Left ventricle myocardium inferior (tissue), 1 donor: Measurements from ENCODE around the gene TTC39C. TPM values are rescaled to one million over a fixed set of nuclear protein-coding genes. Genes with fewer than 3 reads are reported as not detected.

Experiments used
- DNase-seq: peaks from one replicate; pipeline ENCODE4 v3.0.0-alpha.2; 2020
- H3K27ac ChIP-seq: fragments of 200-600 bp; replicated peaks from 2 replicates; pipeline ENCODE4 v1.8.0; 2021
- H3K27me3 ChIP-seq: fragments of 200-600 bp; 2 replicates; pipeline ENCODE4 v1.8.0; 2021; ENCODE audit warnings: low read depth
- H3K36me3 ChIP-seq: fragments of 200-600 bp; 2 replicates; pipeline ENCODE4 v1.8.0; 2021
- H3K4me1 ChIP-seq: fragments of 200-600 bp; 2 replicates; pipeline ENCODE4 v1.8.0; 2021
- H3K4me3 ChIP-seq: fragments of 200-600 bp; 2 replicates; pipeline ENCODE4 v1.8.0; 2021; ENCODE audit warnings: mild to moderate bottlenecking, moderate library complexity
- H3K9me3 ChIP-seq: fragments of 200-600 bp; replicated peaks from 2 replicates; pipeline ENCODE4 v1.8.0; 2021
- intact Hi-C: fragments of 100-400 bp; cut with micrococcal nuclease; formaldehyde crosslinking; loops from one replicate; pipeline ENCODE4 v1.11.0; 2022
- total RNA-seq: library from RNA; stranded (reverse); fragmentation: NEBNext Ultra II Directional; extraction: Animal tissue kit (Norgen Biotek cat#: 25700); gene quantifications from one replicate; pipeline ENCODE4 v1.2.1, GENCODE V29; 2021
- TF ChIP-seq, protein P1 (sequence below): fragments of 200-600 bp; IDR thresholded peaks from 2 replicates; pipeline ENCODE4 v1.8.0; 2021; ENCODE audit warnings: antibody characterized with exemption, mild to moderate bottlenecking, borderline replicate concordance
- donor health status: DM: no; HTN: yes; CAD: no; lungs with severe emphysema.

TTC39C gene
- total RNA-seq, 1 donor from 2014 or later: 4.6 TPM

GRCh38 chr18:24121625-24122024 is 107.1 kb downstream of the TTC39C start:
- Histone ChIP-seq H3K9me3 (no peaks in the 10 kb centered on the region), H3K4me1 (no peaks in the 10 kb centered on the region), H3K4me3 (no peak overlapping the region), H3K36me3 (no peaks in the 10 kb centered on the region), H3K27me3 (no peaks in the 10 kb centered on the region), H3K27ac (no peak overlapping the region)
- TF ChIP-seq, protein P1, sequence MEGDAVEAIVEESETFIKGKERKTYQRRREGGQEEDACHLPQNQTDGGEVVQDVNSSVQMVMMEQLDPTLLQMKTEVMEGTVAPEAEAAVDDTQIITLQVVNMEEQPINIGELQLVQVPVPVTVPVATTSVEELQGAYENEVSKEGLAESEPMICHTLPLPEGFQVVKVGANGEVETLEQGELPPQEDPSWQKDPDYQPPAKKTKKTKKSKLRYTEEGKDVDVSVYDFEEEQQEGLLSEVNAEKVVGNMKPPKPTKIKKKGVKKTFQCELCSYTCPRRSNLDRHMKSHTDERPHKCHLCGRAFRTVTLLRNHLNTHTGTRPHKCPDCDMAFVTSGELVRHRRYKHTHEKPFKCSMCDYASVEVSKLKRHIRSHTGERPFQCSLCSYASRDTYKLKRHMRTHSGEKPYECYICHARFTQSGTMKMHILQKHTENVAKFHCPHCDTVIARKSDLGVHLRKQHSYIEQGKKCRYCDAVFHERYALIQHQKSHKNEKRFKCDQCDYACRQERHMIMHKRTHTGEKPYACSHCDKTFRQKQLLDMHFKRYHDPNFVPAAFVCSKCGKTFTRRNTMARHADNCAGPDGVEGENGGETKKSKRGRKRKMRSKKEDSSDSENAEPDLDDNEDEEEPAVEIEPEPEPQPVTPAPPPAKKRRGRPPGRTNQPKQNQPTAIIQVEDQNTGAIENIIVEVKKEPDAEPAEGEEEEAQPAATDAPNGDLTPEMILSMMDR: no peak
- intact Hi-C loops: no loop called here
- DNase-seq: no peak

DNA sequence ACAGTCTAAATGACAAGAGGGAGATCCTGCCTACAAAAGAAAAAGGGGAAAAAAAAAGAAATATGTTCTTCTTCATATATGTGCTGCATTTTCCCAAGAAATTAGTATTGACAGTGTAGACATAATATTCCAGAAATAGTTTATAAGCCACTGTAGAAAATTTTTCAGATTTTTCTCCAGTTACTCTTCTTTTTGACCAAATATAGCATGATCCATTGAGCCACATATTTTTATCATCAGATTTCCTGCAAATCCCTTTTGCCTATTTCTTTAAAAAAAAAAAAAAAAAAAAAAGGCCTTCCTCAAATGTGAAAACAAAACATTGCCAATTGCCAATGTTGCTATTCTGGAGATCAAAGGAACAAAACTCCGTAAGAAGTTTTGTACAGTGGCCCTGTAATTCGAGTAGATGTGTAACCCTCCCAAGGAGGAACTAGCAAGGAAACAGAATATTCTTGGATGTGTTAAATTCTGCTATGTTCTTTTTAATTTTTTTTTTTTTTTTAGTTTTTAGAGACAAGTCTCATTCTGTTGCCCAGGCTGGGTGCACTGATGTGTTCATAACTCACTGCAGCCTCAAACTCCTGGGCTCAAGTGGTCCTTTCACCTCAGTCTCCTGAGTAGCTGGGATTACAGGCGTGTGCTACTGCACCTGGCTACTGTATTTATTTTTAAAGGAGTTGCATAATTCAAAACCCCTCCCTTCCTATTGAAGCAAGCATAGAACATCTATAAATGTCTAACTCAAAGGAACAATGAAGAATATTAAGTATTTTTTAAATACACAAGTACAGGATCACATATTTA is 111.8 kb downstream of the TTC39C start:
- Histone ChIP-seq H3K4me1 (no peaks in the 10 kb centered on the region), H3K36me3 (no peaks in the 10 kb centered on the region), H3K4me3 (no peak overlapping the region), H3K27me3 (no peaks in the 10 kb centered on the region), H3K9me3 (no peaks in the 10 kb centered on the region), H3K27ac (no peak overlapping the region)
- intact Hi-C loops: no loop called here
- TF ChIP-seq, protein P1: no peak
- DNase-seq: no peak

- no peak for DNase-seq
- Histone ChIP-seq H3K4me3 (no peak overlapping the region), H3K27me3 (no peaks in the 10 kb centered on the region), H3K4me1 (no peaks in the 10 kb centered on the region), H3K9me3 (no peaks in the 10 kb centered on the region), H3K36me3 (no peaks in the 10 kb centered on the region), H3K27ac (no peak overlapping the region)
- intact Hi-C loops: no loop called here
- TF ChIP-seq, protein P1: no peak
Measured at GRCh38 chr18:24127735-24128134, 113.2 kb downstream of the TTC39C start.

DNA sequence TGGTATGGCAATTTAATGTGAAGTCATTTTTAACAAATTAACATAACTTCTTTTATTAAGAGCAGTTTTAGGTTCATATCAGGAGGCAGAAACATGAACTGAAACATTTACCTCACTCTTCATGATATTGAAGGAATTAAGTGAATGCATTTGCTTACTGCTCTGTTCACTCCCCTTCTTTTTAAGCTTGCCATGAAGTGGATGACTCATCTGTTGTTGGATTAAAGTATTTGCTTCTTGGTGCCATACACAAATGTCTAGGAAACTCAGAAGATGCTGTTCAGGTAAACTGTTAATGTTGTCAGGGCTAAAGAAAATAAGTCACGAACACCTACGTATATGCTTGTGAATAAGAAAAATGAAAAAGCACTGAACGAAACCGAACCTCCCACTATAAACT is 114.1 kb downstream of the TTC39C start:
- Histone ChIP-seq H3K27me3 (no peaks in the 10 kb centered on the region), H3K4me3 (no peak overlapping the region), H3K36me3 (no peaks in the 10 kb centered on the region), H3K4me1 (no peaks in the 10 kb centered on the region), H3K9me3 (no peaks in the 10 kb centered on the region), H3K27ac (no peak overlapping the region)
- intact Hi-C loops: no loop called here
- TF ChIP-seq, protein P1: no peak
- DNase-seq: no peak

DNA sequence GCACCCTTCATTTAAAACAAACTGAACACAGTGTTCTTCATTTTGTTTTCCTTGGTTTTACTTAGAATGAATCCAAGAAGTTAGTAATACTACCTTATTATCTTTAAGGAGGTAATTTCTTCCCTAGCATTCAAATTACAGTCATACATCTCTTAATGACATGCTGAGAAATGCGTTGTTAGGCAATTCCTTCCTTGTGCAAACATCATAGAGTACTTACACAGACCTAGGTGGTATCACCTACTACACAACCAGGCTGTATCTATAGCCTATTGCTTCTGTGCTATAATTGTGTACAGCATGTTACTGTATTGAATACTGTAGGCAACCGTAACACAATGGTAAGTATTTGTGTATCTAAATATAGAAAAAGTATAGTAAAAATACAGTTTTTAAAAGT is 115.9 kb downstream of the TTC39C start:
- Histone ChIP-seq H3K27ac (no peak overlapping the region), H3K27me3 (no peaks in the 10 kb centered on the region), H3K4me1 (no peaks in the 10 kb centered on the region), H3K4me3 (no peak overlapping the region), H3K36me3 (no peaks in the 10 kb centered on the region), H3K9me3 (no peaks in the 10 kb centered on the region)
- TF ChIP-seq, protein P1: no peak
- intact Hi-C loops: no loop called here
- DNase-seq: no peak
